Effector memory CD8-positive, alpha-beta T cell (primary cell): ENCODE measurements around the gene SBF2.

Experiments used
- ATAC-seq: fragments of 150-1000 bp; cut with Tn5 transposase; replicated peaks from 2 replicates; pipeline ENCODE4 v1.10.0; 2021; ENCODE audit warnings: mild to moderate bottlenecking, moderate library complexity
- DNase-seq, 3 experiments: peaks; one replicate each; pipeline ENCODE4 v3.0.0; 2021
- H3K27ac Mint-ChIP-seq, 2 donors: one replicate each; pipeline ENCODE4 v1.8.0; 2022; ENCODE audit warnings: mild to moderate bottlenecking in 2 of 2, mixed read lengths in 2 of 2, moderate library complexity in 2 of 2
- H3K27me3 Mint-ChIP-seq, 2 donors: one replicate each; pipeline ENCODE4 v1.8.0; 2022; ENCODE audit warnings: mixed read lengths in 2 of 2
- H3K36me3 Mint-ChIP-seq: one replicate; pipeline ENCODE4 v1.8.0; 2022; ENCODE audit warnings: mild to moderate bottlenecking, moderate library complexity, mixed read lengths; ENCODE audit not compliant: insufficient read depth
- H3K4me1 Mint-ChIP-seq, 2 donors: one replicate each; pipeline ENCODE4 v1.8.0; 2022; ENCODE audit warnings: low read depth in 2 of 2, mixed read lengths in 2 of 2
- H3K4me3 Mint-ChIP-seq, 2 donors: one replicate each; pipeline ENCODE4 v1.8.0; 2022; ENCODE audit warnings: mild to moderate bottlenecking in 2 of 2, mixed read lengths in 2 of 2, moderate library complexity in 2 of 2
- H3K9me3 Mint-ChIP-seq, 2 donors: one replicate each; pipeline ENCODE4 v1.8.0; 2022; ENCODE audit warnings: mixed read lengths in 2 of 2

The SBF2 gene

GRCh38 chr11:9740202-9740883 is 553.7 kb downstream of the SBF2 start:
- peaks cover 7% of the 10 kb centered on the region for H3K36me3 Mint-ChIP-seq
- no peaks in the 10 kb centered on the region for H3K4me1 Mint-ChIP-seq
- peaks cover 7 to 10% of the 10 kb centered on the region in 2 donors for H3K9me3 Mint-ChIP-seq
- ATAC-seq (no peak), DNase-seq (no peak)
- no peak overlapping the region for H3K4me3 Mint-ChIP-seq
- no peaks in the 10 kb centered on the region for H3K27me3 Mint-ChIP-seq
- H3K27ac Mint-ChIP-seq = no peak overlapping the region

- ATAC-seq (no peak), DNase-seq (no peak)
- Mint-ChIP-seq H3K27me3 (no peaks in the 10 kb centered on the region), H3K4me3 (no peak overlapping the region), H3K36me3 (peaks cover 7% of the 10 kb centered on the region), H3K9me3 (peaks cover 7 to 11% of the 10 kb centered on the region in 2 donors), H3K4me1 (no peaks in the 10 kb centered on the region), H3K27ac (peak overlapping the region in 1 of 2 donors; percentile 11)
These were observed 554.7 kb downstream of the SBF2 start for GRCh38 chr11:9739123-9739900.

GRCh38 chr11:9738707-9739106 is 555.3 kb downstream of the SBF2 start:
- no peak overlapping the region for H3K4me3 Mint-ChIP-seq
- peaks cover 4% of the 10 kb centered on the region for H3K36me3 Mint-ChIP-seq
- H3K27me3 Mint-ChIP-seq = no peaks in the 10 kb centered on the region
- peaks cover 7 to 11% of the 10 kb centered on the region in 2 donors for H3K9me3 Mint-ChIP-seq
- no peaks in the 10 kb centered on the region for H3K4me1 Mint-ChIP-seq
- H3K27ac Mint-ChIP-seq = peak overlapping the region in 1 of 2 donors; percentile 11
- ATAC-seq (no peak), DNase-seq (no peak)

DNA sequence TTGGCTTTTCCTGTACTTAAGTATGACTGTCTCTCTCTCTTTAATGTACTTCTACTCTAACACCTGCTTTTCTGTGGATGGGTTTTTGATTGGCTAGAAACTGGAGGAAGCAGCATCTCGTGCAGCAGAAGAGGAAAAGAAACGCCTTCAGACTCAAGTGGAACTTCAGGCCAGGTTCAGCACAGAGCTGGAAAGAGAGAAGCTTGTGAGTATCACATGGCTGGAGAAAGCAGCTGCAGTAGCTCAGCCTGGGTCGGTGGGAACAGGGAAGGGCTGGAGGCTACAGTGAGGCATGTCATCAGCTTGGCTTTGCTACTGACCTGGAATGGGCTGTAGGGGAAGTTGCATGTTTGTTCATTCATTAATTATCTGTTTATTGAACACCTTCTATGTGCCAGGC is 555.9 kb downstream of the SBF2 start:
- Mint-ChIP-seq H3K27ac (no peak overlapping the region), H3K27me3 (no peaks in the 10 kb centered on the region), H3K9me3 (peaks cover 7 to 11% of the 10 kb centered on the region in 2 donors), H3K4me1 (no peaks in the 10 kb centered on the region), H3K4me3 (no peak overlapping the region), H3K36me3 (peaks cover 4% of the 10 kb centered on the region)
- no peak for DNase-seq
- ATAC-seq = no peak

DNA sequence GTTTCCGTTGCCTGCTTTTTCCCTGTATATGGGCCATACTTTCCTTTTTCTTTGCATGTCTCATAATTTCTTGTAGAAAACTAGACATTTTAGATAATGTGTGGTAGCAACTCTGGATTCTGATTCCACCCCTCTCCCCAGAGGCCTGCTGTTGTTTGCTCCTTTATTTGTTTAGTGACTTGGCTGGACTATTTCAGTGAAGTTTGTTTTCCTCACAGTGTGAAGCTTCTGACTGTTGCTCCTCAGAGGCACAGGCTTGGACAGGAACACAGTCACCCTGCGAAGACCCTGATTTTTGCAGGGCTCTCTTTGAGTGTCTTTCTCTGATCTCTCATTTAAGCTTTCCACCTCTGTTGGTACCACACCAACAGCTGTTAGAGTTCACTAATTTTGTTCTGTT is 557.7 kb downstream of the SBF2 start:
- no peak overlapping the region for H3K27ac Mint-ChIP-seq
- DNase-seq (no peak), ATAC-seq (no peak)
- peaks cover 7 to 11% of the 10 kb centered on the region in 2 donors for H3K9me3 Mint-ChIP-seq
- no peaks in the 10 kb centered on the region for H3K4me1 Mint-ChIP-seq
- H3K36me3 Mint-ChIP-seq = peaks cover 4% of the 10 kb centered on the region
- H3K4me3 Mint-ChIP-seq = no peak overlapping the region
- H3K27me3 Mint-ChIP-seq = no peaks in the 10 kb centered on the region

GRCh38 chr11:9735919-9736318 is 558.1 kb downstream of the SBF2 start:
- peaks cover 4% of the 10 kb centered on the region for H3K36me3 Mint-ChIP-seq
- no peaks in the 10 kb centered on the region for H3K27me3 Mint-ChIP-seq
- no peak overlapping the region for H3K4me3 Mint-ChIP-seq
- no peaks in the 10 kb centered on the region for H3K4me1 Mint-ChIP-seq
- peaks cover 7 to 11% of the 10 kb centered on the region in 2 donors for H3K9me3 Mint-ChIP-seq
- no peak for DNase-seq
- ATAC-seq = no peak
- H3K27ac Mint-ChIP-seq = no peak overlapping the region

DNA sequence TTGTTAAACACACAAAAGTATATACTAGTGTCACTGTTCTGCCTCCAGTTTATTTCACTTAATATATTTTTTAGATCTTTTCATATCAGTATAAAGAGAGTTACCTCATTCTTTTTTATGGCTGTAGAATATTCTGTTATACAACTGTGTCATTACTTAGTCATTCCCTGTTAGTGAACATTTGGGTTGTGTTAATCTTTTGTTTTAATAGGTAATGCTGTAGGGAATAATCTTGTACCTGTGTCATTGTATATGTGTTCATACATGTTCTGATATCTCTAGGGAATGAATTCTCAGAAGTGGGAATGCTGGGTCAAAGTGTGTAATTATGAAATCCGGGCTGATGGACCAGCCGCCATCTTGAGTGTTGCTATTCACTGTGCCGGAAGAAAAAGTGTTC is 558.8 kb downstream of the SBF2 start:
- Mint-ChIP-seq H3K27me3 (no peaks in the 10 kb centered on the region), H3K9me3 (peaks cover 7 to 11% of the 10 kb centered on the region in 2 donors), H3K4me1 (no peaks in the 10 kb centered on the region), H3K36me3 (peaks cover 4% of the 10 kb centered on the region), H3K4me3 (no peak overlapping the region), H3K27ac (no peak overlapping the region)
- DNase-seq = no peak
- no peak for ATAC-seq

GRCh38 chr11:9733212-9733611 is 560.8 kb downstream of the SBF2 start:
- no peaks in the 10 kb centered on the region for H3K27me3 Mint-ChIP-seq
- ATAC-seq (no peak), DNase-seq (no peak)
- peaks cover 2% of the 10 kb centered on the region for H3K36me3 Mint-ChIP-seq
- H3K4me3 Mint-ChIP-seq = no peak overlapping the region
- H3K4me1 Mint-ChIP-seq = no peaks in the 10 kb centered on the region
- H3K9me3 Mint-ChIP-seq = peaks cover 7 to 11% of the 10 kb centered on the region in 2 donors
- no peak overlapping the region for H3K27ac Mint-ChIP-seq

DNA sequence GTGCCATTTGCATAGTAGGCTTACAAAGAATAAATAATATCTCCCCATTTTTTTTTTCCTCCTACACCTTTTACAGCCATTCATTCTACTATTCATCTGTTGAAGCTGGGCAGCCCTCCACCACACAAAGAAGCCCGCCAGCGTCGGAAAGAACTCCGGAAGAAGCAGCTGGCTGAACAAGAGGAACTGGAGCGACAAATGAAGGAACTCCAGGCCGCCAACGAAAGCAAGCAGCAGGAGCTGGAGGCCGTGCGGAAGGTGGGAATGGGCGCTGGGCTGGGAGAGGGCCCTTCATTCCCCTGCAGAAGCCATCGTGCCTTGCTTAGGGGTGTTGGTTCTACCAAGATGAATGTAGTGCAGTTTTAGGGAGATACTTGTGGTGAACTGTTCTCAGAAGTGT is 561.6 kb downstream of the SBF2 start:
- no peak for ATAC-seq
- Mint-ChIP-seq H3K36me3 (peaks cover 4% of the 10 kb centered on the region), H3K4me1 (no peaks in the 10 kb centered on the region), H3K9me3 (peaks cover 7 to 11% of the 10 kb centered on the region in 2 donors), H3K4me3 (no peak overlapping the region), H3K27me3 (no peaks in the 10 kb centered on the region), H3K27ac (no peak overlapping the region)
- no peak for DNase-seq

DNA sequence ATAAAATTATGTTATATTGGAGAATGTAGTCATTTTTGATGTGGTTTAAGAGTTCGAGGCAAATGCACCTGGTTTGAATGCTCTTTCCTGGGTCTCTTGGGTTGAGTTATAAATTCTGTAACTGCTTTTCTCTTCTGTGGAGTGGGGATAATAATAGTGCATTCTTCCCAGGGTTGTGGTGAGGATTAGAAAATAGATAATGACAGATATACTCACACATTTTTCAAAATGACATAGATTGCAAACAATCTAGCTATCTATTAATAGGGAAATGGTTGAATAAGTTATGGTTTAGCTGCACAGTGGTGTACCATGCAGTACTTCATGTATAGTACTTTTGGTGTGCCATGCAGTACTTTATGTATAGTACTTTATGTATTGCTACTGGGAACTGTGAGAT is 562.8 kb downstream of the SBF2 start:
- Mint-ChIP-seq H3K4me3 (no peak overlapping the region), H3K27me3 (no peaks in the 10 kb centered on the region), H3K27ac (no peak overlapping the region), H3K4me1 (no peaks in the 10 kb centered on the region), H3K36me3 (peaks cover 4% of the 10 kb centered on the region), H3K9me3 (peaks cover under 1 to 6% of the 10 kb centered on the region in 2 donors)
- DNase-seq = no peak
- no peak for ATAC-seq
